Upper lobe of right lung (tissue), 1 donor: ENCODE measurements around the gene FAM234A. TPM values are rescaled to one million over a fixed set of nuclear protein-coding genes. Genes with fewer than 3 reads are reported as not detected.

Source experiments
- ATAC-seq: fragments of 200-7000 bp; cut with Tn5 transposase; one replicate; pipeline ENCODE4 v1.9.1; 2020; ENCODE audit warnings: mild to moderate bottlenecking, moderate library complexity
- DNase-seq: peaks from one replicate; pipeline ENCODE4 v3.0.0-alpha.2; 2020
- H3K27ac ChIP-seq: fragments of 200-600 bp; one replicate; pipeline ENCODE4 v1.8.0; 2022
- H3K27me3 ChIP-seq: fragments of 200-600 bp; one replicate; pipeline ENCODE4 v1.8.0; 2022; ENCODE audit warnings: mild to moderate bottlenecking
- H3K36me3 ChIP-seq: fragments of 200-600 bp; one replicate; pipeline ENCODE4 v1.8.0; 2022
- H3K4me1 ChIP-seq: fragments of 200-600 bp; one replicate; pipeline ENCODE4 v1.8.0; 2022
- H3K4me3 ChIP-seq: fragments of 200-600 bp; one replicate; pipeline ENCODE4 v1.8.0; 2022; ENCODE audit warnings: mild to moderate bottlenecking
- H3K9me3 ChIP-seq: fragments of 200-600 bp; one replicate; pipeline ENCODE4 v1.8.0; 2022
- CTCF ChIP-seq: fragments of 200-600 bp; IDR thresholded peaks from one replicate; pipeline ENCODE4 v1.8.0; 2022; ENCODE audit warnings: antibody characterized with exemption
- intact Hi-C: fragments of 100-400 bp; cut with DNase I; formaldehyde crosslinking; loops from one replicate; pipeline ENCODE4 v1.11.0; 2022
- total RNA-seq: library from RNA; stranded (reverse); fragmentation: NEBNext Ultra II Directional; extraction: Animal tissue kit (Norgen Biotek cat#: 25700); gene quantifications from one replicate; pipeline ENCODE4 v1.2.1, GENCODE V29; 2021
- donor health status: DM: no; HTN: yes; CAD: no; lungs with severe emphysema.

The FAM234A gene
- total RNA-seq, 1 donor from 2014 or later: 56.0 TPM

- TF ChIP-seq CTCF: no peak
- no peak for DNase-seq
- Histone ChIP-seq H3K9me3 (no peaks in the 10 kb centered on the region), H3K27ac (no peak overlapping the region), H3K36me3 (no peaks in the 10 kb centered on the region), H3K27me3 (peaks cover 35% of the 10 kb centered on the region), H3K4me3 (no peak overlapping the region), H3K4me1 (peaks cover 9% of the 10 kb centered on the region)
- intact Hi-C loops: no loop called here
- no peak for ATAC-seq
These were observed 44.9 kb downstream of the FAM234A start for GRCh38 chr16:279531-279930.

- H3K27ac ChIP-seq: no peak overlapping the region
- no peak for DNase-seq
- intact Hi-C loops: no loop called here
- no peak for TF ChIP-seq CTCF
- no peak for ATAC-seq
- H3K4me3 ChIP-seq: no peak overlapping the region
- H3K27me3 ChIP-seq: peaks cover 30% of the 10 kb centered on the region
- peaks cover 9% of the 10 kb centered on the region for H3K4me1 ChIP-seq
- H3K36me3 ChIP-seq: no peaks in the 10 kb centered on the region
- no peaks in the 10 kb centered on the region for H3K9me3 ChIP-seq
These were observed 45.4 kb downstream of the FAM234A start for GRCh38 chr16:280005-280460.

GRCh38 chr16:280552-280951 is 45.9 kb downstream of the FAM234A start, which contains the start of gene ARHGDIG:
Gene ARHGDIG (plus strand): TSS chr16:280591. CDS start chr16:280681, 90 bp downstream.
- DNase-seq (no peak), ATAC-seq (no peak)
- H3K27me3 ChIP-seq: peaks cover 27% of the 10 kb centered on the region
- H3K9me3 ChIP-seq: no peaks in the 10 kb centered on the region
- no peak for TF ChIP-seq CTCF
- no peak within 1 kb of the TSS for H3K27ac ChIP-seq
- intact Hi-C loops: no loop called here
- no peaks in the 10 kb centered on the region for H3K36me3 ChIP-seq
- H3K4me3 ChIP-seq: peak within 1 kb of the TSS; percentile 16
- H3K4me1 ChIP-seq: peaks cover 9% of the 10 kb centered on the region

- H3K4me1 ChIP-seq: peaks cover 9% of the 10 kb centered on the region
- H3K27ac ChIP-seq: no peak overlapping the region
- peak overlapping the region; percentile 16 for H3K4me3 ChIP-seq
- DNase-seq (no peak), ATAC-seq (no peak)
- peaks cover 27% of the 10 kb centered on the region for H3K27me3 ChIP-seq
- no peaks in the 10 kb centered on the region for H3K36me3 ChIP-seq
- intact Hi-C loops: no loop called here
- no peaks in the 10 kb centered on the region for H3K9me3 ChIP-seq
- no peak for TF ChIP-seq CTCF
These were observed 46.5 kb downstream of the FAM234A start for GRCh38 chr16:280991-281659.

- no peak for ATAC-seq
- no peaks in the 10 kb centered on the region for H3K9me3 ChIP-seq
- peaks cover 27% of the 10 kb centered on the region for H3K27me3 ChIP-seq
- no peak overlapping the region for H3K4me3 ChIP-seq
- H3K4me1 ChIP-seq: peaks cover 9% of the 10 kb centered on the region
- DNase-seq: no peak
- no peaks in the 10 kb centered on the region for H3K36me3 ChIP-seq
- H3K27ac ChIP-seq: no peak overlapping the region
- intact Hi-C loops: no loop called here
- no peak for TF ChIP-seq CTCF
These were observed 47.1 kb downstream of the FAM234A start for GRCh38 chr16:281660-282255.
